CD4-positive, alpha-beta T cell treated with Interleukin-1 beta for 1 hour (primary cell): ENCODE data around the gene FLCN.

Source experiments
- DNase-seq, 2 donors: peaks; one replicate each; pipeline ENCODE4 v3.0.0-alpha.2; 2020 to 2022

FLCN gene

DNA sequence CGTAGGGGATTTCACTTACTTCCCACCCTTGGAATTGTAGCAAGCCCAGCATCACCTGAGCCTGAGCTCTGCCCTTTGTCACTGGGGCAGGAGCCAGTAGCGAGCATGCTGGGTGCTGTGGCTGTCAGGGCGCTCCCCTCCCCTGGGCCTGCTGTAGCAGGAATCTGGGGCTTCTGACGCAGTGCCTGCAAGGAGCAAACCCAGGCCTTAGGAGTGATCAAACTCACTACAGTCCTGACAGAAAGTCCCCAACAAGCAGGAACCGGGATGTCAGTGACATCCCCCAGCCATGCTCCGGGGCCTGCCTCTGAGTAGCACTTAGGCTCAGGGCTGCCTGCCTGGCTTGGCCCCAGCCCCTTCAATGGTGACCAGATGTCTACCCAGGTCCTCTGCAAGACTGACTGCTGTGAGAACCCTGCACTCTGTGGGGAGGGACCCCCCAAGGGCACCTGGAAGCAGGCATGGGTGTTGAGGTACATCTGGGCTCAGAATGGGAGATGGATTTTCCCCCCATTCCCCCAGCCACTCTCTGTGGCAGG, 54.3 kb downstream of the FLCN start:
- DNase-seq, result no peak

DNA sequence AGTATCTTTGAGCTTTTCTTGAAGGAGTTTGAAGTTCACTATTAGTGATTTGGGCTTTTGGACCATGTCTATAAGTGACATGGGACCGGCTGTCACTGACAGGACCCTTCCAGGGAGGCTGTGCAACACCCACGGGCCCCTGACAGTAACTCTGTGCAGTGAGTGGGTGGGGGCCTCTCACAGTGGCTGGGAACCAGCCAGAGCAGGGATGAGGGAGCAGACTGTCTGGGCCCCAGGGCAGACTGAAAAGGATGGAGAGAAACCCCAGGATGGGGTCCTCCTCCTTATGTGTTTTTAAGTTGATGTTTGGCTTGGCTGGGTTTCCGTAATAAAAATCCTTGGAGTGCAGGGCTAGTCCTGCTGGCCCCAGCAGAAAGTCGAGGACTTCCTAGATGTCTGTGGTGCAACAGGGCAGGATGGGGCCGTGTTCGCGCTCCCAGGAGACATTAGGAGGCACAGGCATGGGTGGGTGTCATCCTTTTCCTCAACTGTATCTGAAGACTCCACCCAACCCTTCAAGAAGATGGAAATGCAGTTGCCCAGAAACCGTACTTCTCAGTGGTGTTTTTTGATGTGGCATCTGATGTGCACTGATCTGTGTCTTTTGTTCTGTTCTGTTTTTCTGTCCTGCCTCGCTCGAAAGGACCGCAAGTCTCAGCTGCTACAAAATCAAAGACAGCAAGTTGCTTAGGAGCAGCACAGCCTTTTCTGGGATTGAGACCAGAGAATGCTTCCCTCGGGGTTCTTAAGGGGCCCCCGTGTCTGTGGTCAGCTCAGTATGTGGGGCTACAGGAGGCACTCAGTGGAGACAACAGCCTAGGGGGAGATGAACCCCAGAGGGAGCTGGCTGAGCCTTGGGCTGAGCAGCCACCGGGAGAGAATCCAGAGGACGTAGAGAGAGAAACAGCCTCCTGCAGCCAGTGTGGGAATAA, 55.0 kb downstream of the FLCN start:
- peak; percentile 43 to 55 for DNase-seq

DNA sequence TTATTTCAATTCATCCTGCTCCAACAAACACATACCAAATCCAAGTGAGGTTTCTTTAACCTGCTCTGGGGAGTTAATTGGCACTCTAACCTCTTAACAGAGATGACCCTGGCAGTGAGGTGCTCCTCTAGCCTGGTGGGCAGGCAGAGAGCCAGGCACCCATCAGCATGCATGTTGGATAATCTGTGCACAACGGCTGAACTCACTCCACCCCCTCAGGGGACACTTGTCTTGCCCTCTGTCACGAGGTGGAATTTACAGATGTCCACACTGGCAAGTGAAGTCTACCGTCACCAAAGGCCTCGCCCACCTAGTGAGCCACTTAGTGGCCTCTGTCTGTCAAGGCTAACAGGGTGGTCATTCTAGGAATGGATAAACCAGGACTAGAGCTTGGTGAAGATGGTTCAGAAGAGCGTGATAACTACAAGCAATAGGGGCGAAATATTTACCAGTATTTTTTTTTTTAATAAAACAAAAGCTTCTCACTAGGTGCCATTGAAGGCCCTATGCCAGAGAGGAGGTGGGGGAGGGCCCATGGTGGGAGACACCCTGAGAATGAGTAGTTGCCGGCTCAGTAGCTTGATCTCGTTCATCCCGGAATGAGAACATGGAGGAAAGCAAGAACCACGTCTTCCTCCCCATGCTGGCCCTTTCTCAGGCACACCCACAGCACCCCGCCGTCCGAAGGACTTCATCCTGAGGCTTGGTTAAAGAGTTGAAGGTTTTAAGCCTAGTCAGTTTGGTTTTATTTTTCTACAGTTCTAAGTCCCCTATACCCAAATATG, 56.0 kb downstream of the FLCN start:
- no peak for DNase-seq

DNA sequence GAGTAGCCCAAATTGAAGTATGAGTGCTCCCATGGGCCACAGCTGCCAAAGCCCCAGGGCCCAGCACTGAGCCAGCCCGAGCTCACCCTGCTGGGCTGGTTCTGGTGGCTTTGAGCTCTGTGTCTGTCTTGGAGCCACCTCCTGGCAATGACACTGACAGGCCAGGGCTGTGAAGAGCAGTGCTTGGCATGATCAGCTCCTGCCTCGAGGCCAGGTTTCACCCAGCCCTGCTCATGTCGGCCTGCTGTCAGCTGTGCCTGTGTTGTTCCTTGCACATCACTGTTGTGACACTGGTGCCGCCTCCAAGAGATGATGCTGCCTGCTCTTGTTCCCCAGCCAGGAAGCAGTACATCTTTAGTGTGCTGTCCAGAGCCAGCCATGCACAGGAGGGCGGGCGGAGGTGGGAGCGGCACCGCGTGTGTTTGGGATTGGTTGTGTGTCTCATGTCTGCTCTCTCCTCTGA, 56.8 kb downstream of the FLCN start:
- DNase-seq, result peak in 1 of 2 donors; percentile 15

GRCh38 chr17:17179371-17179827, 57.6 kb downstream of the FLCN start:
- DNase-seq, result peak in 1 of 2 donors; percentile 43

GRCh38 chr17:17177176-17177575, 59.8 kb downstream of the FLCN start:
- peak; percentile 27 to 31 for DNase-seq

DNA sequence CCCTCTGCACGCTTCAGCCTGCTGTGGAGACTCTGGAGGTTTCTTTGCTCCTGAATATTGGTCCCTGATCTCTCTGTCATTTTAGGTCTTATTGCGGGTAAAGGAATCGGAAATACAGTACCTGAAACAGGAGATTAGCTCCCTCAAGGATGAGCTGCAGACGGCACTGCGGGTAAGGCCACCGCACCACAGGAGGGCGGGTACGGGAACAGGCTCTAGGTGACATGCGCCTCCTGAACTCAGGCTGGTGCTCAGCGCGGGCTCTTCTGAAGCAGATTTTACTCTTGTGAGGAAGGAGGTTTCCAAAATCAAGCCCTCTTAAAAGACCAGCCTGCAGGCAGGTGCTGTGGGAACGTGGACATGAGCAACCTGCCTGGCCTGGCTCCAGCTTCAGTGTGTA, 60.6 kb downstream of the FLCN start:
- peak in 1 of 2 donors; percentile 15 for DNase-seq

DNA sequence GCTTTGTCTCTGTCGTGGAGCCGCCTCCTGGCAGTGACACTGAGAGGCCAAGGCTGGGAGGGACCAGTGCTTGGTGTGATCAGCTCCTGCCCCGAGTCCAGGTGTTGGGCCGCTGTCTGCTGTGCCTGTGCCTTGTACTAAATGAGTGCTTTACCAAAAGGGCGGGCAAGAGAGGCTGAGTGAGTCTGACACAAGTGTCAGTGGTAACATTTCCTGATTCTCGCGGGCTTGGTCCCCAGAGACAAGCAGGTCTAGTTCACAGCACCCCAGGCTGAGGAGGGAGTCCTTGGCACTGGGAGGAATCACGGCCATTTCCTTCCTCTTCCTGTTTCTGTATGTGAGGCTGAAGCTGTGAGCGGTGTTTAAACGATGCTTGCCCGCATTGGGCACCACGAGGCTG, 61.1 kb downstream of the FLCN start:
- DNase-seq, result peak; percentile 15 to 44

DNA sequence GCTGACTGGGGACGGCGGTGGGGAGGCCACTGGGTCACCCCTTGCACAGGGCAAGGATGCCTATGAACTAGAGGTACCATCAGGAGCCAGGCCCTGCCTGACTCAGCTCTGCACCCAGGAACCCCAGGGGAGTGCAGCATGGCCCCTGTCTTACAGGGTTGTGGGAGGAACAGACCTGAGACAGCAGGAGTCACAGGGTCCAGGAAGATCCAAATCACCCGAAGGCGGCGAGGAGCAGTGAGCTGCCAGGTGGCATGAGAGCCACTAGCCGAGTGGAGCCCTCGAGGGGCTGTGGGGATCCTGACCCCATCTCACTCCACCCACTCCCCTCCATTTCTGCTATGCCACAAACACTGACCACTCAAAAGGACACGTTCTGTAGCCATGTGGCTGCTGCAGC, 61.6 kb downstream of the FLCN start:
- DNase-seq, result no peak

DNA sequence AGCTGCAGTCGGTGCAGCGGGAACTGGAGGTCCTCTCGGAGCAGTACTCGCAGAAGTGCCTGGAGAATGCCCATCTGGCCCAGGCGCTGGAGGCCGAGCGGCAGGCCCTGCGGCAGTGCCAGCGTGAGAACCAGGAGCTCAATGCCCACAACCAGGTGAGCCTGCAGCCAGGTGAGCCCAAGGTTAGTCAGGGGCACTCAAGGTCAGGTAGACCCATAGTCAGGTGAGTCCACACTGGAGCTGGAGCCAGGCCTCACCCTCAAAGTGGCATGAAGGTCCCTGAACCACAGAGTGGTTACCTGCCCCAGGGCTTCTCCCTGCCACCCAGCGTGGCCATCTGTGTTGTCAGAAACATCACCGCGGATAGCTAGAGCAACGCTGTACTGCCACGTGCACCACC, 63.0 kb downstream of the FLCN start:
- no peak for DNase-seq

DNA sequence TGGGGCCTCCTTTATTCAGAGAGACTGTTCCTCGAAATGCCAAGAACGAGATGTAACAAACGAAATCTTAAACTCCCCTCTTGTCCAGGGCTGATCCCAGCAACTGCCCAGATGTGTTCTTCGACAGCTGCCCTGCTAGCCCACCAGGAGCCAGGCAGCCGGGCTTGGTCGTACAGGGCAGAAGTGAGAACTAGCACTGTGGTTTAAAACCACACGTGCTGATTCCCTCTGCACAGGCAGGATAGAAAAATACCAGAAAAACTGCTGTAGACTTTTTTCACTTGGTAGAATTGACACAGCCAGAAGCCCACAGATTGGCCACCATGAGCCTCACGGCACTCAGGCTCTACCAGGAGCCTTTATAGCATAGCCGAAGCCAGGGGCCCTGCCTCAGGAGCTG, 64.0 kb downstream of the FLCN start:
- DNase-seq, result no peak

- DNase-seq, result no peak
Observed at GRCh38 chr17:17172001-17172939, 64.7 kb downstream of the FLCN start.

DNA sequence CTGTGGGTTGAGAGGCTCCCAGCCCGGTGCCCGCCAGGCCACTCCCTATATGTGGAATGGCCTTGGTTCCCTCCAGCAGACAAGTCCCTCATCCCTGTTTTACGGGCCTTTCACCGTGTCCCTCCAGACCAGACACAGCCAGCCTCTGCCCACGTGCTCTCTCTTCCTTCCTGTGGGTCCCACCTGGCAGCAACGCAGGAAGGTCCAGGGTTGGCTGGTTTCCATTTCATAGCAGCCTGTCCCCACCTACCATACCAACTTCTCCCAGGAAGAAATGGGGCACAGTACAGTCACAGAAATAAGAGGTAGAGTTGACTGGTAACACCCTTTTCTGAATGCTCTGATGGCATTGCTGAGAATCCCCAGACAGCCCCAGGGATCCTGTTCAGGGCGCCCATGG, 65.8 kb downstream of the FLCN start:
- no peak for DNase-seq

DNA sequence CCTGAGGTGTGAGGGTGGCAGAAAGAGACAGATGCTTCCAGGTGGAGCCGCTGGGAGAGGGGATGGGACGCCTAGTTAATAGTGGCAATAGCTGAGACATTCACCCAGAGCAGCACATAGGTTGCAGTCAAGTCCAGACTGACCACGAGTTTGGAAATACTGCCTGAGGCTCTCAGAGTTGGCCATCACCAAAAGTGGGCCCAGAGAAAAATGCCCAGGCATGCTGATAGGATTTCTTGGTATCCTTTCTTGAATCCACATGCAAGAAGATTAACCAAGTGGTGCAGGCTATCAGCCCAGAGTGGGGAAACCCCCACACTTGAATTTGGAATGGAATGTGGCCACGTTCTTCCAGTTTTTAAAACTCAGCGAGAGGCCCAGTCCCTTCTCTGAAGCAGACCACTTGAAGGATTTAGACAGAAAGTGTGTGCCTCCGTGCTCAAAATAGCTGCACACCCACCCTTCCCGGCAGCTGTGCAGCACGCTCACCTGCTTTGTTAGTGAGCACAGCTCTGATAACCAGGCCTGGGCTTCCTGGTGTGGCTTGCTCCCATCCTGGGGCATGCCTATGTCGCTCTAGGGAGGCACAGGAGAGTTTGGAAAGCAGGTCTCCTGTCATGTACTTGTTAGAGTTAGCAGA, 66.5 kb downstream of the FLCN start:
- no peak for DNase-seq

GRCh38 chr17:17169396-17169795, 67.6 kb downstream of the FLCN start:
- DNase-seq, result no peak

DNA sequence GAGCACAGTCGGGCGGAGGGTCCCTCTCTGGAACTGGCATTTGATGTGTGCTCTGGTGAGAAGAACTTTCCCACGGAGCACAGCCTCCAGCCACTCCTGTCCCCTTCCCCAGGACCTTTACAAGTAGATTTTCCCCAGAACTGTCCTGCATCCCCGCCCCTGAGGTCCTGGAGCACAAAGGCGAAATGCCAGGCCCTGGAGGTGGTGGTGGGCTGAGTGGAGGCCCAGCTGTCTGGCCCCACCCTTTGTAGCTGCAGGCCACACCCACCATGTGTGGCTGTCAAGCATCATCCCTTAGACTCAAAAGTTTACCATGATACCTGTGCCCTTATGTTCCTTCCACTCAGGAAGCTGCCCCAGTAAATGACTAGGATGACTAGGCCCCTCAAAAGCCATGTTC, 68.6 kb downstream of the FLCN start:
- DNase-seq, result no peak

DNA sequence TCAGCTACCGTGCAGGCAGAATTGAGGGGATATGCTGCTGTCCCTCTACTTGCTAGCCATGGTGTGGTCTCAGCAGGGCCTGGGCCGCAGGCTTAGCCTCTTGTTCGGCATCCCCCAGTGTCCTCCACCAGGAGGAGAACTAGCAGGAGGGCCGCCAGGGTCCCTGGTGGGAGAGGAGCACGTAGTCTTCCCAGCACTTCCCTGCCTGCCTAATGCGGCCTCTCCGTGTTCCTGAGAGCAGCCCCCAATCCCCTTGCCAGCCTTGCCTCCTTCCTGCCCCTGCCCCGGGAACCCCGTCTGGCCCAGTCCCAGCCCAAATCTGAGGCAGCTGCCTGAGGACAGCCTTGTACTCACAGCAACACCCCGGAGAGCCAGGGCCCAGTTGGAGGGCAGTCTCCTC, 69.0 kb downstream of the FLCN start:
- DNase-seq, result no peak

DNA sequence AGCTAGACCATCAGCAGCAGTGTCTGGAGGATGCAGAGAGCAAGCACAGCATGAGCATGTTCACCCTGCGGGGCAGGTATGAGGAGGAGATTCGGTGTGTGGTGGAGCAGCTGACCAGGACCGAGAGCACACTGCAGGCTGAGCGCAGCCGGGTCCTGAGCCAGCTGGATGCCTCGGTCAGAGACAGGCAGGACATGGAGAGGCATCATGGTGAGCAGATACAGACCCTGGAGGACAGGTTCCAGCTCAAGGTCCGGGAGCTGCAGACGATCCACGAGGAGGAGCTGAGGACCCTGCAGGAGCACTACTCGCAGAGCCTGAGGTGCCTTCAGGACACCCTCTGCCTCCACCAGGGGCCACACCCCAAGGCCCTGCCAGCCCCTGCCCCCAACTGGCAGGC, 69.6 kb downstream of the FLCN start:
- DNase-seq, result no peak

DNA sequence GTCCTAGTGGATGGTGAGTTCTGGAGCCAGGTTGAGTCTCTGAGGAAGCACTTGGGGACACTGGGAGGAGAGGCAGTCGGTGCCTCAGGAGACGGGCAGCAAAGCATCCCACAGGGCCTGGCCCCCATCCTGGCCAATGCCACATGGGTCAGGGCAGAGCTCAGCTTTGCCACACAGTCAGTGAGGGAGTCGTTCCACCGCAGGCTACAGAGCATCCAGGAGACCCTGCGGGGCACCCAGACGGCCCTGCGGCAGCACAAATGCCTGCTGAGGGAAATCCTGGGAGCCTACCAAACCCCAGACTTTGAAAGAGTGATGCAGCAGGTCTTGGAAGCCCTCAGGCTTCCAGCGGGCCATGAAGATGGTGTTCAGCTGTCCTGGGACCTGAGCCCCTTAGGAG, 70.5 kb downstream of the FLCN start:
- DNase-seq, result no peak

DNA sequence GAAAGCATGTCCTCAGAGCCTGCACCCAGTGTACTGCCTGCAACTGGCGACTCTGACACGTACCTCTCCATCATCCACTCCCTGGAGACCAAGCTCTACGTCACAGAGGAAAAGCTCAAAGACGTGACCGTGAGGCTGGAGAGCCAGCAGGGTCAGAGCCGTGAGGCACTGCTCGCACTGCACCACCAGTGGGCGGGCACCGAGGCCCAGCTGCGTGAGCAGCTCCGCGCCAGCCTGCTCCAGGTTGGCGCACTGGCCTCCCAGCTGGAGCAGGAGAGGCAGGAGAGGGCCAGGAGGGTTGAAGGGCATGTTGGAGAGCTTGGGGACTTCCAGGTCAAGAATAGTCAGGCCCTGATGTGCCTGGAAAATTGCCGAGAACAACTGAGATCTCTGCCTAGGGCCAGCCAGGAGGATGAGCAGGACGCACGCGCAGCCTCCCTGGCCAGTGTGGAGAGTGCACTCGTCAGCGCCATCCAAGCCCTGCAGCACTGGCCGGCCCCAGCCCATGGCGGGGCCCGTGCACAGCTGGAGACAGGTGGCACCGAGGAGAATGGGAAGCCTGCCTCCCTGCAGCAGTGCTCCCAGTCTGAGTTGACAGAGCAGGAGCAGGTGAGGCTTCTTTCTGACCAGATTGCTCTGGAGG, 71.2 kb downstream of the FLCN start:
- DNase-seq, result no peak

DNA sequence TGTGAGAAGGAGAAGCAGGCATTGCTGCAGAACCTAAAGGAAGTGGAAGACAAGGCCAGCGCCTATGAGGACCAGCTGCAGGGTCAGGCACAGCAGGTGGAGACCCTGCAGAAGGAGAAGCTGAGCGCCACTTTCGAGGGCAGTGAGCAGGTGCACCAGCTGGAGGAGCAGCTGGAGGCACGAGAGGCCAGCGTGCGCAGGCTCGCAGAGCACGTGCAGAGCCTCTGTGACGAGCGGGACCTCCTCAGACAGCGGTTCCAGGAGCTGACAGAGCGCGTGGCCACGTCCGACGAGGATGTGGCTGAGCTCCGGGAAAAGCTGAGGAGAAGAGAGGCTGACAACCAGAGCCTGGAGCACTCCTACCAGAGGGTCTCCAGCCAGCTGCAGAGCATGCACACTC, 72.3 kb downstream of the FLCN start:
- DNase-seq, result no peak
